Gastroesophageal sphincter (tissue), 3 donors: ENCODE data around the gene RENBP.

Source experiments
- POLR2AphosphoS5 ChIP-seq: sonication (generic); formaldehyde crosslinking; IDR thresholded peaks from one replicate; pipeline ENCODE4 v1.6.1; 2017; ENCODE audit warnings: antibody characterized with exemption
- TF ChIP-seq, protein P1 (sequence below), 4 experiments: fragments of 200-600 bp in 2 of 4; fragments of 450-650 bp in 2 of 4; sonication (generic) in 1 of 4; IDR thresholded peaks; one replicate each; pipeline ENCODE4 v1.5.1; 2017 to 2019; ENCODE audit warnings: antibody characterized with exemption in 4 of 4, mild to moderate bottlenecking in 2 of 4, moderate library complexity in 2 of 4

DNA sequence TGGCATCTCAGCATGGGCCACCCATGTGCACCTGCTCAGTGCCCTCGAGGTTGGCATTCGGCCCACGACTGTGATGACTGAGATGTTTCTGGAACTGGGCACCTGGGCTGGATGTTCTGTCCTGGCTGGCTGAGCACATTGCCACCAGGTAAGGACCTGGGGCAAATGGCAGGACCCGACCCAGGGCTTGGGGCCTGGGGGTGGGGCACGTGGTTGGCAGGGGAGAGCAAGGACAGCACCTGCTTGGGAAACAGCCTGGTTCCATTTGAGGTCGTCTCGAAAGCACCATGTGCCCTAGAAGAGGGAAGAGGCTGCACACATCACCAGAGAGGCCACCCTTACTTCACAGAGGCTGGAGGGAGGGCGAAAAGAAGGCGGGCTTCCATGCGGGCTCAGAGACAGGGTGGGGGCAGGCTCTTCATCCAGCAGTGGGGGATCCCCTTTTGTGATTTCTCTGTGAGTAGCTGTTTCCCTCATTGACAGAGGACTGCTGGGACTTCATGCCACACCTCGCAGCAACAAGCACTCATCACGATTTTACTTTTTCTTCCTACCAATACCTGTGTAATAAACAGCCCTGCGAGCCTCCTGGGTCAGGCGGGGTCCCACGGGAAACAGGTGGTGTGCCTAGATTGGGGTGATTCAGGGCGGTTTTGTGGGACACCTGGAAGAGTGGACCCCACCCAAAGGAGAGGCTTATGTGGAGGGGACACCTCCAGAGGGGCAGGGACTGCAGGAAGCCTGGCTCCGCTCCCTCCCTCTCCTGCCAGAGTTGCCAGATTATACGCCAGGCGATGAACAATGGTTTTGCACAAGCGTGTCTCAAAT, 40.1 kb upstream of the RENBP start:
- TF ChIP-seq POLR2AphosphoS5, result no peak
- TF ChIP-seq, protein P1, sequence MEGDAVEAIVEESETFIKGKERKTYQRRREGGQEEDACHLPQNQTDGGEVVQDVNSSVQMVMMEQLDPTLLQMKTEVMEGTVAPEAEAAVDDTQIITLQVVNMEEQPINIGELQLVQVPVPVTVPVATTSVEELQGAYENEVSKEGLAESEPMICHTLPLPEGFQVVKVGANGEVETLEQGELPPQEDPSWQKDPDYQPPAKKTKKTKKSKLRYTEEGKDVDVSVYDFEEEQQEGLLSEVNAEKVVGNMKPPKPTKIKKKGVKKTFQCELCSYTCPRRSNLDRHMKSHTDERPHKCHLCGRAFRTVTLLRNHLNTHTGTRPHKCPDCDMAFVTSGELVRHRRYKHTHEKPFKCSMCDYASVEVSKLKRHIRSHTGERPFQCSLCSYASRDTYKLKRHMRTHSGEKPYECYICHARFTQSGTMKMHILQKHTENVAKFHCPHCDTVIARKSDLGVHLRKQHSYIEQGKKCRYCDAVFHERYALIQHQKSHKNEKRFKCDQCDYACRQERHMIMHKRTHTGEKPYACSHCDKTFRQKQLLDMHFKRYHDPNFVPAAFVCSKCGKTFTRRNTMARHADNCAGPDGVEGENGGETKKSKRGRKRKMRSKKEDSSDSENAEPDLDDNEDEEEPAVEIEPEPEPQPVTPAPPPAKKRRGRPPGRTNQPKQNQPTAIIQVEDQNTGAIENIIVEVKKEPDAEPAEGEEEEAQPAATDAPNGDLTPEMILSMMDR (IDR thresholded peaks at IDR 0.05), result no peak
